MM.1S (cell line): Measurements from ENCODE around the gene MMAB.

Experiments
- CTCF ChIP-seq: fragments of 300-600 bp; sonication (generic); IDR thresholded peaks from 2 replicates; pipeline ENCODE4 v1.5.1; 2016; ENCODE audit warnings: antibody characterized with exemption, low read length, mixed read lengths
- EZH2 ChIP-seq: fragments of 300-600 bp; sonication (generic); optimal IDR thresholded peaks from 2 replicates; pipeline ENCODE3; 2017; ENCODE audit warnings: low read depth, mild to moderate bottlenecking, antibody characterized with exemption, low read length, mixed read lengths
- EZH2phosphoT487 ChIP-seq: fragments of 300-600 bp; sonication (generic); IDR thresholded peaks from 2 replicates; pipeline ENCODE4 v1.6.1; 2018; ENCODE audit warnings: antibody characterized with exemption, low read length

- TF ChIP-seq CTCF = no peak
- no peak for TF ChIP-seq EZH2
- no peak for TF ChIP-seq EZH2phosphoT487
Observed at GRCh38 chr12:109607618-109608017, 34.3 kb upstream of the MMAB start.
